Activated CD8-positive, alpha-beta T cell treated with anti-CD3 and anti-CD28 coated beads for 36 hours (primary cell): Measurements from ENCODE around the gene ABR. TPM values are rescaled to one million over a fixed set of nuclear protein-coding genes. Genes with fewer than 3 reads are reported as not detected.
A peak's percentile ranks its signal among the peaks of the same experiment; 100 is the strongest.
"Not testable (repeated sequence)": the region's sequence is repeated elsewhere in the genome, so short reads cannot be mapped to it uniquely, and the experiment has no call there.

Source experiments
- ATAC-seq: fragments of 200-7000 bp; cut with Tn5 transposase; one replicate; pipeline ENCODE4 v1.10.0; 2021; ENCODE audit warnings: mild to moderate bottlenecking, moderate library complexity
- CTCF ChIA-PET: fragments of 350-600 bp; sonication (Branson Sonifier 250); formaldehyde crosslinking; loops from one replicate; lab custom pipeline; 2021; ENCODE audit warnings: antibody characterized with exemption; lab: Charles Lee
- POLR2A ChIA-PET: fragments of 350-600 bp; sonication (Branson Sonifier 250); formaldehyde crosslinking; loops from one replicate; lab custom pipeline; 2021; ENCODE audit warnings: antibody characterized with exemption; lab: Charles Lee
- DNase-seq: peaks from one replicate; pipeline ENCODE4 v3.0.0-alpha.2; 2020
- H3K27ac Mint-ChIP-seq: one replicate; pipeline ENCODE4 v1.8.0; 2021; ENCODE audit warnings: mild to moderate bottlenecking, mixed read lengths
- H3K27me3 Mint-ChIP-seq: one replicate; pipeline ENCODE4 v1.8.0; 2021; ENCODE audit warnings: mixed read lengths
- H3K36me3 Mint-ChIP-seq: one replicate; pipeline ENCODE4 v1.8.0; 2021; ENCODE audit warnings: low read depth, mixed read lengths
- H3K4me1 Mint-ChIP-seq: one replicate; pipeline ENCODE4 v1.8.0; 2021; ENCODE audit warnings: low read depth, mixed read lengths
- H3K4me3 Mint-ChIP-seq: one replicate; pipeline ENCODE4 v1.8.0; 2021; ENCODE audit warnings: mild to moderate bottlenecking, moderate library complexity, mixed read lengths
- H3K9me3 Mint-ChIP-seq: one replicate; pipeline ENCODE4 v1.8.0; 2021; ENCODE audit warnings: mixed read lengths
- CTCF ChIP-seq: fragments of 200-600 bp; IDR thresholded peaks from one replicate; pipeline ENCODE4 v1.8.0; 2022; ENCODE audit warnings: antibody characterized with exemption, mild to moderate bottlenecking
- intact Hi-C: fragments of 100-400 bp; cut with micrococcal nuclease; formaldehyde crosslinking; loops from one replicate; pipeline ENCODE4 v1.10.0; 2022
- total RNA-seq, 2 experiments: library from RNA; stranded (reverse); gene quantifications; one replicate each; pipeline ENCODE4 v1.2.3, GENCODE V29; 2021

Gene ABR
- total RNA-seq, 2 experiments from 2014 or later = 44.4 to 46.6 TPM

GRCh38 chr17:1203111-1203966 is 23.6 kb upstream of the ABR start:
- H3K4me3 Mint-ChIP-seq = no peak overlapping the region
- no peak for TF ChIP-seq CTCF
- CTCF ChIA-PET = interaction anchor here (0.9 to 1.4 kb wide), 2 partner anchors 16 to 81 kb away, joined by 4 to 5 read pairs; no protein-coding TSS in a partner anchor

GRCh38 chr17:1202291-1202690 is 22.5 kb upstream of the ABR start:
- POLR2A ChIA-PET = interaction anchor here (1.1 to 2.9 kb wide), 3 partner anchors 24 to 420 kb away, joined by 3 to 12 read pairs (median 5); partner anchors contain the start of genes GLOD4 and MRM3
- intact Hi-C loops = no loop called here
- H3K4me1 Mint-ChIP-seq = peaks cover 44% of the 10 kb centered on the region

More at GRCh38 chr17:1203111-1203966, 23.6 kb upstream of the ABR start:
- H3K27me3 Mint-ChIP-seq = no peaks in the 10 kb centered on the region
- peak; percentile 59 for DNase-seq
- H3K27ac Mint-ChIP-seq = no peak overlapping the region
- intact Hi-C loops = no loop called here
- ATAC-seq = peak; percentile 45
- H3K9me3 Mint-ChIP-seq = no peaks in the 10 kb centered on the region
- peaks cover 33% of the 10 kb centered on the region for H3K4me1 Mint-ChIP-seq
- POLR2A ChIA-PET = interaction anchor here (0.6 to 2.9 kb wide), 2 partner anchors 25 to 51 kb away, joined by 3 to 12 read pairs; no protein-coding TSS in a partner anchor
- no peaks in the 10 kb centered on the region for H3K36me3 Mint-ChIP-seq

GRCh38 chr17:1201132-1201702 is 21.4 kb upstream of the ABR start:
- TF ChIP-seq CTCF = no peak
- intact Hi-C loops = no loop called here
- DNase-seq = peak; percentile 83
- Mint-ChIP-seq H3K9me3 (no peaks in the 10 kb centered on the region), H3K27ac (peak overlapping the region; percentile 88), H3K36me3 (no peaks in the 10 kb centered on the region), H3K4me3 (peak overlapping the region; percentile 50), H3K27me3 (no peaks in the 10 kb centered on the region), H3K4me1 (peaks cover 50% of the 10 kb centered on the region)
- CTCF ChIA-PET = interaction anchor here (0.7 to 3.8 kb wide), 4 partner anchors 13 to 79 kb away, joined by 3 to 16 read pairs (median 10); no protein-coding TSS in a partner anchor
- POLR2A ChIA-PET = interaction anchor here (0.6 to 2.9 kb wide), 7 partner anchors 12 to 419 kb away, joined by 3 to 12 read pairs (median 3); partner anchors contain the start of genes GLOD4, INPP5K and MRM3
- ATAC-seq = peak; percentile 74

More at GRCh38 chr17:1202291-1202690, 22.5 kb upstream of the ABR start:
- H3K27ac Mint-ChIP-seq = no peak overlapping the region
- H3K36me3 Mint-ChIP-seq = no peaks in the 10 kb centered on the region
- H3K4me3 Mint-ChIP-seq = peak overlapping the region; percentile 32
- H3K27me3 Mint-ChIP-seq = no peaks in the 10 kb centered on the region
- ATAC-seq (no peak), DNase-seq (no peak)
- no peak for TF ChIP-seq CTCF
- CTCF ChIA-PET = interaction anchor here (1.4 to 3.8 kb wide), 2 partner anchors 15 to 80 kb away, joined by 4 to 14 read pairs; no protein-coding TSS in a partner anchor
- H3K9me3 Mint-ChIP-seq = no peaks in the 10 kb centered on the region

- H3K4me3 Mint-ChIP-seq, ATAC-seq, intact Hi-C loops, POLR2A ChIA-PET, H3K36me3 Mint-ChIP-seq, H3K27me3 Mint-ChIP-seq, H3K9me3 Mint-ChIP-seq: not testable (repeated sequence)
- peak; percentile 45 for DNase-seq
- H3K4me1 Mint-ChIP-seq = peaks cover 50% of the 10 kb centered on the region
- H3K27ac Mint-ChIP-seq = peak overlapping the region; percentile 88
- CTCF ChIA-PET = interaction anchor here (2.7 to 3.8 kb wide), 2 partner anchors 11 to 77 kb away, joined by 14 to 16 read pairs; no protein-coding TSS in a partner anchor
Observed at GRCh38 chr17:1199271-1199743, 19.5 kb upstream of the ABR start.
